Esophagus squamous epithelium (tissue), 5 donors: ENCODE data around the gene PAPOLG. TPM values are rescaled to one million over a fixed set of nuclear protein-coding genes. Genes with fewer than 3 reads are reported as not detected.

Experiments used
- DNase-seq: peaks from one replicate; lab custom pipeline; 2025; lab: John Stamatoyannopoulos, UW
- H3K27ac ChIP-seq, 4 donors: fragments of 200-600 bp; sonication (generic); one replicate each; pipeline ENCODE4 v1.5.1; 2016 to 2019; ENCODE audit warnings: mild to moderate bottlenecking in 1 of 4
- H3K27me3 ChIP-seq, 4 donors: fragments of 200-600 bp; sonication (generic); 1 replicate in 3 of 4; 2 replicates in 1 of 4; pipeline versions ENCODE4 v1.5.1 to v1.6.0; 2017 to 2021; ENCODE audit warnings: antibody characterized with exemption in 1 of 4
- H3K36me3 ChIP-seq, 3 donors: fragments of 200-600 bp; sonication (generic); one replicate each; pipeline ENCODE4 v1.5.1; 2016 to 2019
- H3K4me1 ChIP-seq, 3 donors: fragments of 200-600 bp; sonication (generic); one replicate each; pipeline ENCODE4 v1.5.1; 2017 to 2019
- H3K4me3 ChIP-seq, 4 donors: fragments of 200-600 bp; sonication (generic); 1 replicate in 3 of 4; 2 replicates in 1 of 4; pipeline ENCODE4 v1.5.1; 2016 to 2019; ENCODE audit warnings: mild to moderate bottlenecking in 2 of 4, moderate library complexity in 1 of 4
- H3K9me3 ChIP-seq, 3 donors: fragments of 200-600 bp; sonication (generic); one replicate each; pipeline ENCODE4 v1.5.1; 2016 to 2019
- POLR2A ChIP-seq, 4 donors: fragments of 450-650 bp; IDR thresholded peaks; one replicate each; pipeline ENCODE4 v1.6.1; 2017; ENCODE audit warnings: antibody characterized with exemption in 4 of 4, mild to moderate bottlenecking in 4 of 4, moderate library complexity in 3 of 4
- WGBS, 2 donors: methylation state at CpG; one replicate each; pipeline ENCODE4 v1.1.5; 2018; 5-methylcytosine and 5-hydroxymethylcytosine counted together
- intact Hi-C: fragments of 100-400 bp; cut with DNase I; formaldehyde crosslinking; loops from one replicate; pipeline ENCODE4 v1.15.0; 2022
- total RNA-seq, 4 donors: library from RNA; depleted of rRNA; stranded (reverse); fragments of >200 nt; gene quantifications; one replicate each; pipeline ENCODE4 v1.1.0, GENCODE V29; 2016
- TF ChIP-seq, protein P1 (sequence below), 6 experiments: fragments of 450-650 bp in 4 of 6; fragments of 200-600 bp in 2 of 6; sonication (generic) in 2 of 6; IDR thresholded peaks; one replicate each; pipeline ENCODE4 v1.5.1; 2016 to 2019; ENCODE audit warnings: antibody characterized with exemption in 6 of 6, mild to moderate bottlenecking in 4 of 6, moderate library complexity in 4 of 6
- donor health status: DM: yes; HTN: yes; CAD: no.

The PAPOLG gene
- total RNA-seq, 4 donors from 2014 or later: 7.4 to 13.7 (median 12.0) TPM

DNA sequence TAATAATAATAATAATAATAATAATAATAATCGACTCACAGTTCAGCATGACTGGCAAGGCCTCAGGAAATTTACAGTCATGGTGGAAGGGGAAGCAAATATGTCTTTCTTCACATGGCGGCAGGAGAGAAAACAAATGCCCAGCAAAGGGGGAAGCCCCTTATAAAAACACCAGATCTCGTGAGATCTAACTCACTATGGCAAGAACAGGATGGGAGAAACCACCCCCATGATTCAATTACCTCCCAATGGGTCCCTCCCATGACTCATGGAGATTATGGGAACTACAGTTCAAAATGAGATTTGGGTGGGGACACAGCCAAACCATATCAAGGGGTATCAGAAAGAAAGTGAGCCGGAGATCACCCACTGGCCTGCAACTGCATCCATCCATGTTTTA is 40.5 kb upstream of the PAPOLG start:
- no peaks in the 10 kb centered on the region for H3K27me3 ChIP-seq
- no peak for TF ChIP-seq POLR2A (IDR thresholded peaks at IDR 0.05)
- TF ChIP-seq, protein P1, sequence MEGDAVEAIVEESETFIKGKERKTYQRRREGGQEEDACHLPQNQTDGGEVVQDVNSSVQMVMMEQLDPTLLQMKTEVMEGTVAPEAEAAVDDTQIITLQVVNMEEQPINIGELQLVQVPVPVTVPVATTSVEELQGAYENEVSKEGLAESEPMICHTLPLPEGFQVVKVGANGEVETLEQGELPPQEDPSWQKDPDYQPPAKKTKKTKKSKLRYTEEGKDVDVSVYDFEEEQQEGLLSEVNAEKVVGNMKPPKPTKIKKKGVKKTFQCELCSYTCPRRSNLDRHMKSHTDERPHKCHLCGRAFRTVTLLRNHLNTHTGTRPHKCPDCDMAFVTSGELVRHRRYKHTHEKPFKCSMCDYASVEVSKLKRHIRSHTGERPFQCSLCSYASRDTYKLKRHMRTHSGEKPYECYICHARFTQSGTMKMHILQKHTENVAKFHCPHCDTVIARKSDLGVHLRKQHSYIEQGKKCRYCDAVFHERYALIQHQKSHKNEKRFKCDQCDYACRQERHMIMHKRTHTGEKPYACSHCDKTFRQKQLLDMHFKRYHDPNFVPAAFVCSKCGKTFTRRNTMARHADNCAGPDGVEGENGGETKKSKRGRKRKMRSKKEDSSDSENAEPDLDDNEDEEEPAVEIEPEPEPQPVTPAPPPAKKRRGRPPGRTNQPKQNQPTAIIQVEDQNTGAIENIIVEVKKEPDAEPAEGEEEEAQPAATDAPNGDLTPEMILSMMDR (IDR thresholded peaks at IDR 0.05): no peak
- no peak overlapping the region for H3K4me3 ChIP-seq
- DNase-seq: no peak
- H3K27ac ChIP-seq: no peak overlapping the region
- H3K9me3 ChIP-seq: no peaks in the 10 kb centered on the region
- intact Hi-C loops: no loop called here
- 85 to 91% methylated on average over 4 of the region's 4 CpGs for WGBS, 2 donors
- no peaks in the 10 kb centered on the region for H3K36me3 ChIP-seq
- H3K4me1 ChIP-seq: peaks cover 3 to 27% (median 3%) of the 10 kb centered on the region in 3 donors

DNA sequence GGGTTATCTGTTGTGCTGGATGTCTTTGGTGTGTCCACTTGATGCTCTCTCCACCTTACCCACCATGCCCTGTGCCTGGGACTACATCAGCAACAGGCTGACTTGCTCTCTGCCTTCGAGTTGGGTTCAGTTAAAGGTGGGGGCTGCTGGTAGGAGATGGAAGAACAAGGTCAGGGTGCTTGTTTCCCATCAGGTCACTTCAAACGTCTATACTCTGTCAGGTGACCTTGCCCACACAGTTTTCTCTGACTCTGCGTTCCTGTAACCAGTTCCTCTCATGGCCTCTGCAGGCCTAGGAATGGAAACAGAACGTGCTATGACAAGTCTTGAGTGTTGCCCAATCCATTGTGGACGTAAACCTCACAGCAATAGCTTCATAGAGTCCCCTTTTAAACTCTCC is 38.4 kb upstream of the PAPOLG start:
- H3K36me3 ChIP-seq: no peaks in the 10 kb centered on the region
- H3K4me1 ChIP-seq: peaks cover 3 to 27% (median 3%) of the 10 kb centered on the region in 3 donors
- no peak overlapping the region for H3K4me3 ChIP-seq
- intact Hi-C loops: no loop called here
- DNase-seq: no peak
- WGBS, 2 donors: 33 to 37% methylated on average over 4 to 5 of the region's 5 CpGs
- no peaks in the 10 kb centered on the region for H3K9me3 ChIP-seq
- peak overlapping the region; percentile 61 to 74 (median 63) for H3K27ac ChIP-seq
- H3K27me3 ChIP-seq: no peaks in the 10 kb centered on the region
- TF ChIP-seq, protein P1 (IDR thresholded peaks at IDR 0.05): no peak
- no peak for TF ChIP-seq POLR2A (IDR thresholded peaks at IDR 0.05)

DNA sequence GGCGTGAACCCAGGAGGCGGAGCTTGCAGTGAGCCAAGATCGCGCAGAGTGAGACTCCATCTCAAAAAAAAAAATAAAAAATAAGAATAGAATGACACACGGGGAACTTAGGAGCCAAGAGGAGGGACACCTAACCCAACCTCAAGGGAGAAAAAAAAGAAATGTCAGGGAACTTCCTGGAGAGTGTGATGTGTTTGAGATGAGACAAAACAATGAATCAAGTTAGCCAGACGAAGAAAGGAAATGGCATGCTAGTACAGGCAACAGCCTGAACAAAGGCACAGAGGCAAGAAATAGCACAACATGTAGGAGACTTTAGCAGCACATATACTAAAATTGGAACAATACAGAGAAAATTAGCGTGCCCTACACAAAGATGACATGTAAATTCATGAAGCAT is 36.7 kb upstream of the PAPOLG start:
- Histone ChIP-seq H3K4me1 (peaks cover 3 to 27% (median 3%) of the 10 kb centered on the region in 3 donors), H3K4me3 (peak overlapping the region in 1 of 4 donors; percentile 15), H3K9me3 (peaks cover 0 to 5% (median 0%) of the 10 kb centered on the region in 3 donors), H3K27ac (peak overlapping the region; percentile 39 to 74 (median 62)), H3K36me3 (no peaks in the 10 kb centered on the region), H3K27me3 (no peaks in the 10 kb centered on the region)
- DNase-seq: no peak
- 36 to 57% methylated on average over 7 of the region's 7 CpGs for whole genome bisulfite sequencing, 2 donors
- intact Hi-C loops: no loop called here
- TF ChIP-seq POLR2A (IDR thresholded peaks at IDR 0.05): no peak
- TF ChIP-seq, protein P1 (IDR thresholded peaks at IDR 0.05): no peak

DNA sequence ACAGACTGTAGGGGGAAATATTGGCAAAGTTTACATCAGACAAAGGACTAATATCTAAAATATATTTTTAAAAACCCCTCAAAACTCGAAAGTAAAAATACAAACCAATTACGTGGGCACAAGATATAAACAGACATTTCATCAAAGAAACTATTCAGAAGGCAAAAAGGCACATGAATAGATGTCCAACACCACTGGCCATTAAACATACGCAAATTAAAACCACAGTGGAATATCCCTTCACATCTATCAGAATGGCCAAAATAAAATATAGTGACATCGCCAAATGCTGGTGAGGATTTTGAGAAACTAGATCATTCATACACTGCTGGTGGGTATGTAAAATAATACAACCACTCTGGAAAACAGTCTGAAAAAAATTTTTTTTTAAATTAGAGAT is 30.6 kb upstream of the PAPOLG start:
- H3K36me3 ChIP-seq: no peaks in the 10 kb centered on the region
- no peak for DNase-seq
- no peaks in the 10 kb centered on the region for H3K27me3 ChIP-seq
- H3K4me3 ChIP-seq: no peak overlapping the region
- no peaks in the 10 kb centered on the region for H3K4me1 ChIP-seq
- no peak overlapping the region for H3K27ac ChIP-seq
- peaks cover 0 to 8% (median 0%) of the 10 kb centered on the region in 3 donors for H3K9me3 ChIP-seq
- 78 to 84% methylated on average over 4 of the region's 4 CpGs for WGBS, 2 donors
- TF ChIP-seq, protein P1 (IDR thresholded peaks at IDR 0.05): no peak
- TF ChIP-seq POLR2A (IDR thresholded peaks at IDR 0.05): no peak
- intact Hi-C loops: no loop called here

DNA sequence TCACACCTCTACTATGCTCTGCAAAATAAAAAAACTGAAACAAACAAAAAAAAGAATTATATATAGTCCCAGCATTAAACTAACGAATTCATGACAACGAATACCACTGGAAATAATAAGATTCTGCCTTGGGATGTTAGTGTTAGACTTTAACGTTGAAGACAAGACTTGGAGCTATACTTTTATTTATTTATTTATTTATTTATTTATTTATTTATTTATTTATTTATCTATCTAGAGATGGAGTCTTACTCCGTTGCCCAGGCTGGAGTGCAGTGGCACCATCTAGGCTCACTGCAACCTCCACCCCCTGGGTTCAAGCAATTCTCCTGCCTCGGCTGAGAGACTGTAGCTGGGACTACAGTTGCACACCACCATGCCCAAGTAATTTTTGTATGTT is 27.2 kb upstream of the PAPOLG start:
- H3K27ac ChIP-seq: no peak overlapping the region
- TF ChIP-seq, protein P1 (IDR thresholded peaks at IDR 0.05): no peak
- TF ChIP-seq POLR2A (IDR thresholded peaks at IDR 0.05): no peak
- no peaks in the 10 kb centered on the region for H3K4me1 ChIP-seq
- intact Hi-C loops: no loop called here
- H3K4me3 ChIP-seq: no peak overlapping the region
- no peak for DNase-seq
- H3K9me3 ChIP-seq: peaks cover 0 to 8% (median 0%) of the 10 kb centered on the region in 3 donors
- 88 to 89% methylated on average over 5 of the region's 5 CpGs for WGBS, 2 donors
- H3K27me3 ChIP-seq: no peaks in the 10 kb centered on the region
- no peaks in the 10 kb centered on the region for H3K36me3 ChIP-seq
